H7 (cell line): ENCODE measurements around the gene HLA-DOA. TPM values are rescaled to one million over a fixed set of nuclear protein-coding genes. Genes with fewer than 3 reads are reported as not detected.
A peak's percentile ranks its signal among the peaks of the same experiment; 100 is the strongest.

ENCODE experiments used
- DNase-seq: peaks from one replicate; pipeline ENCODE4 v3.0.0; 2012
- H3K27me3 ChIP-seq: 2 replicates; pipeline ENCODE4 v1.6.0; 2011; ENCODE audit warnings: mild to moderate bottlenecking, low read length; ENCODE audit not compliant: control insufficient read depth, insufficient read depth
- H3K36me3 ChIP-seq: replicated peaks from 2 replicates; pipeline ENCODE4 v1.5.1; 2011; ENCODE audit warnings: low read length; ENCODE audit not compliant: control insufficient read depth, insufficient read depth
- H3K4me3 ChIP-seq: 2 replicates; pipeline ENCODE4 v1.5.1; 2011; ENCODE audit warnings: low read depth, mild to moderate bottlenecking, control low read depth, low read length, moderate library complexity; ENCODE audit not compliant: insufficient read depth
- total RNA-seq: library from RNA; depleted of rRNA; stranded (reverse); fragments of >200 nt; shearing (Covaris generic); gene quantifications from 2 replicates; pipeline ENCODE4 v1.2.3, GENCODE V29; 2014

The HLA-DOA gene
- total RNA-seq, 1 experiment from 2014 or later: 2.3 TPM

DNA sequence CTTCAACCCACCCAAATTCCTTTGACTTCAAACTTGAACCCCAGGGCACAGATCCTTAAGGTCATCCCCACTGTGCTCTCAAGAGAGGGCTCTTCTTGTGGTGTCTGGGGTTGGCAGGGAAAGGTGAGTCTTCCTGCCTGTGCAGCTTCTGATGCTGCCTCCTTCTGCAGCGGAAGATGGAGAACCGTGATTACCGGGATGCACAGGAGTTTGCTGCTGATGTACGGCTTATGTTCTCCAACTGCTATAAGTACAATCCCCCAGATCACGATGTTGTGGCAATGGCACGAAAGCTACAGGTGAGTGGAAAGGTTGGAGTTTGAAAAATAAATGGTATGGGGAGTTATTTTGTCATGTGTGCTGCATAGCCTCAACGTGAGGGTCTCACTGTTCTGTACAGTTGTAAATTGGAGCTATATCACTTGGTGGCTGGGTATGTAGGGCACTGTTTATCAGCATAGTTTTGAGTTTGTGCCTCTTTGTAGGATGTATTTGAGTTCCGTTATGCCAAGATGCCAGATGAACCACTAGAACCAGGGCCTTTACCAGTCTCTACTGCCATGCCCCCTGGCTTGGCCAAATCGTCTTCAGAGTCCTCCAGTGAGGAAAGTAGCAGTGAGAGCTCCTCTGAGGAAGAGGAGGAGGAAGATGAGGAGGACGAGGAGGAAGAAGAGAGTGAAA is 32.0 kb downstream of the HLA-DOA start:
- H3K27me3 ChIP-seq: no peaks in the 10 kb centered on the region
- H3K4me3 ChIP-seq: no peak overlapping the region
- H3K36me3 ChIP-seq: peaks cover 72% of the 10 kb centered on the region
- no peak for DNase-seq

- H3K27me3 ChIP-seq: no peaks in the 10 kb centered on the region
- H3K4me3 ChIP-seq: no peak overlapping the region; the same call in 1 of the 2 replicates
- no peak for DNase-seq
- peaks cover 73% of the 10 kb centered on the region for H3K36me3 ChIP-seq
Observed at GRCh38 chr6:32976334-32977069, 32.9 kb downstream of the HLA-DOA start.

- peaks cover 75% of the 10 kb centered on the region for H3K36me3 ChIP-seq
- H3K4me3 ChIP-seq: no peak overlapping the region; the same call in 1 of the 2 replicates
- H3K27me3 ChIP-seq: no peaks in the 10 kb centered on the region
- DNase-seq: no peak
Observed at GRCh38 chr6:32975886-32976285, 33.5 kb downstream of the HLA-DOA start.

DNA sequence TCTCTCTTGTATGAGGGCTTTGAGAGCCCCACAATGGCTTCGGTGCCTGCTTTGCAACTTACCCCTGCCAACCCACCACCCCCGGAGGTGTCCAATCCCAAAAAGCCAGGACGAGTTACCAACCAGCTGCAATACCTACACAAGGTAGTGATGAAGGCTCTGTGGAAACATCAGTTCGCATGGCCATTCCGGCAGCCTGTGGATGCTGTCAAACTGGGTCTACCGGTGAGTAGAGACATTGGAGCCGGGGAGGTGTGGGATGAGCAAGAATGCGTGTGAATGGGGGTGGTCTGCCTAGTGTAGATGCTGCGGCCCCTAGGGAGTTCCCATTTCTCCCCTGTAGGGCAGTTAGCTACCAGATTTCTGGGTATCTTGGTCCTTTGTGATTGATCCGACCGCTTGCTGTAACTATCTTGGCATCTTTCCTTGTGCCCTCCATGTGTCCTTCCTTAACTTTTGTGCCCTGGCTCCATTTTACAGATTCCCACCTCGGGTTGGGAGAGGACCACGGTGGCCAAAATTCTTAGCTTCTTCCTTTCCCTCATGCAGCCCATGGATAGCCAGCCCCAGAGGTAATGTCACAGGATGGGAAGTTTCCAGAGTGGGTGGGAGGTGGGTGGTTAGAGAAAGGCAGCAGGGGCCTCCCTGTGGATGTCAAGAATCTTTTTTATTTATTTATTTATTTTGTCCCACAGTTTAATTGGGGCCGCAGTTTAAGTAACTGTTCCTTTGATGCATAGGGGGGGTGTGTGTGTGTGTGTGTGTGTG is 34.7 kb downstream of the HLA-DOA start:
- peaks cover 64% of the 10 kb centered on the region for H3K36me3 ChIP-seq
- peak overlapping the region; percentile 97 for H3K4me3 ChIP-seq
- no peaks in the 10 kb centered on the region for H3K27me3 ChIP-seq
- DNase-seq: no peak

- no peak for DNase-seq
- peaks cover 60% of the 10 kb centered on the region for H3K36me3 ChIP-seq
- H3K27me3 ChIP-seq: no peaks in the 10 kb centered on the region
- H3K4me3 ChIP-seq: peak overlapping the region; percentile 97
Observed at GRCh38 chr6:32974016-32974333, 35.4 kb downstream of the HLA-DOA start.

DNA sequence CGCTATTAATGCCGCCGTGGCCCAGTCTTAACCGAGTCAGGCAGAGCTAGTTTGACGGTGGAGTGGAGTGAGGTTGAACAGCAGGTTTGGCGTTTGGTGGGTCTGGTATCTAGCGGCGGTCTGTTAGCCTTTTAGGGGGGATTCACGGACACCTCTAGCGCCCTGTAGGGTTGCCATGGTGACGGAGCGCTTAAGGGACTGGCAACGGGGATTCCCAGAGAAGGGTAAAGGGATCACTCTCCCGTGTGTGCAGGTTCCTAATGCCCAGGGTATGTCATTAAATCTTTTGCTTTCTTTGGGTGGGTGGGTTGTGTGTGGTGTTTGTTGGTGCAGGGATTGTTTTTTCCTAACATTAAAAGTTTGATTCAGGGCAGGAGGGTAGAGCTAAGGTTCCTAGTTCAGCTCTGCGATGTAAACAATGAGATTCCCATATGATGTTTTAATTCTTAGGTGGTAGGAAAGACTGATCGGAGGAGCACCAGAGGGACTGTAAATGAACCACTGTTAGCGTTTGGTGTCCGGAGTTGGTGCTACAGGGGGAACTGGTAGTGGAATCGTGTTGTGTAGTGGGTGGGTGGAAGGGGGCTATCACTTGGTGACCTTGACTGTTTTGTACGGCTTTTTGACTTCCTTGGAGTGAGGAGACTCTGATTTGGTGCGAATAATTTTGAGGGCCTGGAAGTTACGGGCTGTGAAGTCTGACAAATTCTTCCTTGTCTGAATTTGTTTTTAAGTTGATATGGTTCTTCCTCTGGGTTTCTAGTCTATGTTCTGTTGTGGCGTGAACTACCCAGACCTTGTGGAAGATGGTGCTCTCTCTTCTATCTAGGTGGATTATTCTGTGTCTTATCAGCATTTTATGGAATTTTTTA is 36.0 kb downstream of the HLA-DOA start:
- no peaks in the 10 kb centered on the region for H3K27me3 ChIP-seq
- H3K4me3 ChIP-seq: peak overlapping the region; percentile 97
- peaks cover 55% of the 10 kb centered on the region for H3K36me3 ChIP-seq
- DNase-seq: no peak

DNA sequence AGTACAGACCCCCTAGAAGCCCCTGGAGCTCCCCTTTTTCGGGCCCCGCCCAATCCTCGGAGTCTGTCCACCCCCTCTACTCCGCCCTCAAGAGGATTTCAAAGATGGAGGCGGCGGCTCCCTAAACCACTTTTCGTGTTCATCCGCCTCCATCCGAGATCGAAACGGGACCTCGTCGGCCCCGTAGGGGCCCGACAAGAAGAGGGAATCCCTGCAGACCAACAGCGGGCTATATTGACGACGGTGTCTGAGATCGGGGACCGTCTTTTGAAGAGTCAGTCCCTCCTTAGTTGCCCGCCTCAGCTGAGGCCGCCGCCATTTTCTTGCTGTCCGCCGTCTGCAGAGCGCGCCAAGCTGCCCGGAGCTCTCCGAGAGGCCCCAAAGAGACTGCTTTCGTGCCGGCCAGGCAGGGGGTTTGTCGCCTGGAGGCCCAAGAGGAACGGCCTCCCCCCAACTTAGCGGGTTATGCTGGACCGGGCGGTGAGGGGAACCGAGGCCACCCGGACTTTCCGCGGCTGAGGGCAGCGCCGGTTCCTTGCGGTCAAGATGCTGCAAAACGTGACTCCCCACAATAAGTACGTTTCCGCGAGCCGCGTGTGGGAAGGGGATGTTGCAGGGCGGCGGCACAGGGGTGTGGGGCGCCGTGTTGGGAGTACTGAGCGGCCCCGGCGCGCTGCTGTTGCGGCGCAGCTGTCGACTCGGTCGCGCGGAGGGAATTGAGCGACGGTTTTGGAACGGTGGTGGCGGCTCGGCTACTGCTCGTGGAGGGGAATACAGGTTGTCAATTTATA is 36.8 kb downstream of the HLA-DOA start:
- no peaks in the 10 kb centered on the region for H3K27me3 ChIP-seq
- DNase-seq: peak; percentile 86
- peak overlapping the region; percentile 97 for H3K4me3 ChIP-seq
- H3K36me3 ChIP-seq: peaks cover 48% of the 10 kb centered on the region

GRCh38 chr6:32971581-32972352 is 37.6 kb downstream of the HLA-DOA start:
- Histone ChIP-seq H3K27me3 (no peaks in the 10 kb centered on the region), H3K36me3 (peaks cover 40% of the 10 kb centered on the region), H3K4me3 (peak overlapping the region; percentile 97)
- peak; percentile 95 for DNase-seq

DNA sequence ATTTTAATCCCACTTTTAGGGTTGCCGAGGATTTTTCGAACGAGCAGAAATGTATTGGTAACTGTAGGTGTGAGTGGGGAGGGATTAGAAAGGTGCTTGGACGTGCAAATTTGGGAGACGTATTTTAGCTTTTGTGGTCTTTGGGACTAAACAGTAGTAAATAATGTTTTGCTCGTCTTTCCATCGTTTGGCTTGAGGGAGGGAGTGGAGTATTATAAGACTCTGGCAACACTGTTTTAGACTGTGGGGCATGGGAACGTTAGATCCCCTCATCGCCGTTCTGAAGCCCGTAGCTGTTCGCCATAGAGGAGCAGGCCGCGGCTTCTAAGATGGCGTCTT is 38.2 kb downstream of the HLA-DOA start:
- H3K36me3 ChIP-seq: peaks cover 35% of the 10 kb centered on the region
- H3K27me3 ChIP-seq: no peaks in the 10 kb centered on the region
- H3K4me3 ChIP-seq: peak overlapping the region; percentile 97
- no peak for DNase-seq

GRCh38 chr6:32970413-32971241 is 38.8 kb downstream of the HLA-DOA start:
- Histone ChIP-seq H3K36me3 (peaks cover 29% of the 10 kb centered on the region), H3K4me3 (peak overlapping the region; percentile 97), H3K27me3 (no peaks in the 10 kb centered on the region)
- DNase-seq: peak; percentile 88

- peaks cover 22% of the 10 kb centered on the region for H3K36me3 ChIP-seq
- H3K27me3 ChIP-seq: no peaks in the 10 kb centered on the region
- H3K4me3 ChIP-seq: peak overlapping the region; percentile 97
- peak; percentile 69 for DNase-seq
Observed at GRCh38 chr6:32969685-32970412, 39.5 kb downstream of the HLA-DOA start.
